Lung (tissue), 12 donors: Measurements from ENCODE around the gene RNF157. TPM values are rescaled to one million over a fixed set of nuclear protein-coding genes. Genes with fewer than 3 reads are reported as not detected.

Experiments used
- ATAC-seq: fragments of 200-7000 bp; cut with Tn5 transposase; one replicate; pipeline ENCODE4 v1.9.1; 2020; ENCODE audit warnings: moderate number of reproducible peaks; ENCODE audit not compliant: insufficient read depth, low FRiP score
- DNase-seq, 3 donors: peaks; one replicate each; pipeline ENCODE4 v3.0.0-alpha.2; 2013 to 2017
- H3K27ac ChIP-seq, 2 donors: one replicate each; pipeline ENCODE4 v1.5.1; 2013; ENCODE audit warnings: mild to moderate bottlenecking in 2 of 2, moderate library complexity in 2 of 2, control low read depth in 1 of 2, inconsistent platforms in 1 of 2, low read depth in 1 of 2, low read length in 1 of 2
- H3K27me3 ChIP-seq, 3 donors: one replicate each; pipeline ENCODE4 v1.5.1; 2013; ENCODE audit warnings: low read length in 2 of 3; ENCODE audit not compliant: control insufficient read depth in 3 of 3, insufficient read depth in 3 of 3
- H3K36me3 ChIP-seq, 4 donors: one replicate each; pipeline ENCODE4 v1.5.1; 2013; ENCODE audit warnings: low read length in 4 of 4, mild to moderate bottlenecking in 1 of 4, moderate library complexity in 1 of 4; ENCODE audit not compliant: control insufficient read depth in 4 of 4, insufficient read depth in 4 of 4
- H3K4me1 ChIP-seq, 5 donors: one replicate each; pipeline ENCODE4 v1.5.1; 2013; ENCODE audit warnings: low read length in 5 of 5, mild to moderate bottlenecking in 2 of 5, moderate library complexity in 1 of 5; ENCODE audit not compliant: control insufficient read depth in 5 of 5, insufficient read depth in 5 of 5
- H3K4me3 ChIP-seq: one replicate; pipeline ENCODE4 v1.5.1; 2013; ENCODE audit warnings: mild to moderate bottlenecking, control low read depth, moderate library complexity
- H3K9ac ChIP-seq, 2 donors: one replicate each; pipeline ENCODE4 v1.5.1; 2013; ENCODE audit warnings: low read length in 2 of 2, control low read depth in 1 of 2; ENCODE audit not compliant: insufficient read depth in 1 of 2
- H3K9me3 ChIP-seq, 4 donors: one replicate each; pipeline ENCODE4 v1.5.1; 2013; ENCODE audit warnings: low read length in 3 of 4, mild to moderate bottlenecking in 1 of 4, moderate library complexity in 1 of 4; ENCODE audit not compliant: control insufficient read depth in 4 of 4, insufficient read depth in 3 of 4
- CTCF ChIP-seq: IDR thresholded peaks from 2 replicates; pipeline ENCODE4 v1.5.1; 2012; ENCODE audit warnings: mild to moderate bottlenecking; ENCODE audit errors: control extremely low read depth, extremely low read depth
- WGBS, 2 donors: extraction: QIAGEN DNeasy Blood & Tissue Kit; methylation state at CpG; one replicate each; pipeline ENCODE4 v1.1.7; 2013; 5-methylcytosine and 5-hydroxymethylcytosine counted together
- polyA plus RNA-seq, 2 donors: library from polyadenylated mRNA; stranded (reverse); fragments of 200-250 nt; gene quantifications; one replicate each; pipeline ENCODE4 v1.2.1, GENCODE V29; 2013
- total RNA-seq, 2 donors: library from RNA; depleted of rRNA in 1 of 2; stranded (reverse); fragments of >200 nt in 1 of 2; gene quantifications; one replicate each; pipeline ENCODE4 v1.2.1, GENCODE V29; 2014 to 2021
- donor health status: control.
- donor health status: control.
- donor health status: Bipolar disorder and iron deficiency.
- donor health status: healthy.
- donor health status: DM: yes; HTN: yes; CAD: no.

The RNF157 gene
- total and polyA plus RNA-seq, 4 donors: 0.88 to 2.5 (median 1.8) TPM

DNA sequence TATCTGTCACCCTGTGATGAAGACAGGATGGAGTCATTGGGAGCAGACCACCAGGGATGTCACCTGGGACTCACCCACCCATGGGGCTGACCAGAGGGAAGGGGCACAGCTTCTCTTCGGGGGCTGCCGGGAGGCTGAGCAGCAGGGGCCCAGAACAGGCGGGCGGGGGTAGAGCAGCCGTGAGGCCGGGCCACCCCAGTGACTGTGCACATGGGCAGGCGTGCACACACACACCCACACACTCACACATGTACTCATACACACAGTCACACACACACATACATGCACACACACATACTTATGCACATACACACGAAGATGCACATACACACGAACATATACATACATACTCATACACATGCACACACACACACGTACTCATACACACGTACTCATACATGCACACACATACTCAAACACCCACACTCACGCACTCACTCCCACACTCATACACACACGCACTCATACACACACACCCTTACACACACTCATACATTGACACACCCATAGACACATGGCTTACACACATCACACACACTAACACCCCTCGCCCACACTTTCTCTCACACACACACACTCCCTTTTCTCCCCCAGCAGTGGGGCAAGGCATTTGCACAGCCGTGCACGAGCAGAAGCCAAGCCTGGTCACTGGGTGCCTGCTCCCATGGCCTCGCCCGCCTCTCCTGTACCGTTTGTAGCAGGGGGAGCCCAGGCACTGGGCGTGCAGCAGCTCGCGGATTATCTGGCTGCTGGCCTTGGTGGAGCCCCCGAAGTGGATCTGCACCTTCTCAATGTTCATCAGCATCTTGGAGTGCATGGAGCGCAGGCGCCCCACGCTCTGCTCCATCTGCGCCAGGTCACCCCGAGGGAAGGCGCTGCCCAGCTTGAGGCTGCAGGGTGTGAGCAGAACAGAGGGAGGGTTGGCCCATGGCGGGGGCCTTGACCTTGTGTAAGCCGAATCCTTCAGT, 37.3 kb upstream of the RNF157 start:
- no peaks in the 10 kb centered on the region for H3K27me3 ChIP-seq
- no peak overlapping the region for H3K9ac ChIP-seq
- no peak overlapping the region for H3K27ac ChIP-seq
- WGBS, 2 donors: 93 to 94% methylated on average over 31 of the region's 31 CpGs
- DNase-seq (no peak), ATAC-seq (no peak)
- H3K36me3 ChIP-seq: peaks cover 0 to 4% (median 0%) of the 10 kb centered on the region in 4 donors
- H3K4me1 ChIP-seq: peaks cover 0 to 24% (median 5%) of the 10 kb centered on the region in 5 donors
- H3K9me3 ChIP-seq: no peaks in the 10 kb centered on the region
- no peak for TF ChIP-seq CTCF
- no peak overlapping the region for H3K4me3 ChIP-seq

- TF ChIP-seq CTCF: no peak
- H3K9ac ChIP-seq: no peak overlapping the region
- DNase-seq (no peak), ATAC-seq (no peak)
- 94 to 95% methylated on average over 19 of the region's 19 CpGs for WGBS, 2 donors
- H3K27ac ChIP-seq: no peak overlapping the region
- H3K36me3 ChIP-seq: peaks cover 0 to 4% (median 0%) of the 10 kb centered on the region in 4 donors
- peaks cover 0 to 33% (median 13%) of the 10 kb centered on the region in 5 donors for H3K4me1 ChIP-seq
- H3K27me3 ChIP-seq: no peaks in the 10 kb centered on the region
- H3K4me3 ChIP-seq: no peak overlapping the region
- no peaks in the 10 kb centered on the region for H3K9me3 ChIP-seq
Measured at GRCh38 chr17:76276461-76277299, 36.4 kb upstream of the RNF157 start.

- ATAC-seq (no peak), DNase-seq (no peak)
- 83 to 90% methylated on average over 11 of the region's 11 CpGs for WGBS, 2 donors
- Histone ChIP-seq H3K27ac (no peak overlapping the region), H3K9ac (no peak overlapping the region), H3K36me3 (peaks cover 0 to 4% (median under 1%) of the 10 kb centered on the region in 4 donors), H3K27me3 (no peaks in the 10 kb centered on the region), H3K9me3 (no peaks in the 10 kb centered on the region), H3K4me1 (peaks cover 0 to 40% (median 19%) of the 10 kb centered on the region in 5 donors), H3K4me3 (no peak overlapping the region)
- no peak for TF ChIP-seq CTCF
Measured at GRCh38 chr17:76276069-76276431, 35.8 kb upstream of the RNF157 start.
